Endothelial cell of umbilical vein (primary cell): ENCODE results near the gene PTPN3. TPM values are rescaled to one million over a fixed set of nuclear protein-coding genes. Genes with fewer than 3 reads are reported as not detected.

Experiments
- BruUV-seq: library from RNA; stranded (reverse); fragments of 400-500 nt; replicated peaks from 2 replicates; lab custom pipeline; 2021; lab: Mats Ljungman, UMichigan
- CTCF ChIA-PET: fragments of 300-600, 350-600 bp; sonication (Branson Sonifier 250); formaldehyde crosslinking; loops from one replicate; lab custom pipeline; 2021; ENCODE audit warnings: antibody characterized with exemption, inconsistent platforms; lab: Charles Lee
- POLR2A ChIA-PET: fragments of 300-600, 350-600 bp; sonication (Branson Sonifier 250); formaldehyde crosslinking; loops from one replicate; lab custom pipeline; 2021; ENCODE audit warnings: antibody characterized with exemption, inconsistent platforms; lab: Charles Lee
- DNase-seq: peaks from one replicate; pipeline ENCODE4 v3.0.0-alpha.2; 2011; ENCODE audit warnings: low read depth, low spot score
- FAIRE-seq: peaks from 2 replicates; lab custom pipeline; 2011; peaks lifted over from hg19 to GRCh38; lab: Jason Lieb, UNC
- H2AFZ ChIP-seq: 2 replicates; pipeline ENCODE4 v1.6.0; 2012; ENCODE audit warnings: low read depth, low read length, control low read depth, inconsistent platforms
- H3K27ac ChIP-seq: 2 replicates; pipeline ENCODE4 v1.5.1; 2011; ENCODE audit warnings: low read depth, mild to moderate bottlenecking, control low read depth, low read length, moderate library complexity; ENCODE audit not compliant: insufficient read depth
- H3K27me3 ChIP-seq, 2 experiments: 2 replicates each; pipeline versions ENCODE4 v1.6.0 to v1.6.1; 2011; ENCODE audit warnings: low read length in 2 of 2, mixed read lengths in 1 of 2; ENCODE audit not compliant: control insufficient read depth in 2 of 2, insufficient read depth in 2 of 2
- H3K36me3 ChIP-seq, 2 experiments: 2 replicates in 1 of 2; 3 replicates in 1 of 2; pipeline ENCODE4 v1.5.1; 2011; ENCODE audit warnings: low read length in 2 of 2, mild to moderate bottlenecking in 1 of 2, moderate library complexity in 1 of 2; ENCODE audit not compliant: control insufficient read depth in 2 of 2, insufficient read depth in 2 of 2; ENCODE audit errors: extremely low read depth in 1 of 2
- H3K4me1 ChIP-seq: 3 replicates; pipeline ENCODE4 v1.5.1; 2011; ENCODE audit warnings: mild to moderate bottlenecking, low read length; ENCODE audit not compliant: control insufficient read depth, insufficient read depth; ENCODE audit errors: extremely low read depth
- H3K4me2 ChIP-seq: 2 replicates; pipeline ENCODE4 v1.6.1; 2011; ENCODE audit warnings: low read length, control low read depth, mixed read lengths; ENCODE audit not compliant: insufficient read depth
- H3K4me3 ChIP-seq, 3 experiments: fragments of 200-600 bp in 1 of 3; sonication (generic), shearing (Covaris generic) in 1 of 3; replicated peaks in 1 of 3; 2 replicates each; pipeline ENCODE4 v1.5.1; 2011 to 2016; ENCODE audit warnings: control low read depth in 3 of 3, low read length in 3 of 3, mild to moderate bottlenecking in 2 of 3, inconsistent platforms in 1 of 3, low read depth in 1 of 3, moderate library complexity in 1 of 3; ENCODE audit not compliant: insufficient read depth in 1 of 3
- H3K79me2 ChIP-seq: 2 replicates; pipeline ENCODE4 v1.6.0; 2012; ENCODE audit warnings: low read length, inconsistent platforms; ENCODE audit not compliant: control insufficient read depth, insufficient read depth
- H3K9ac ChIP-seq: replicated peaks from 2 replicates; pipeline ENCODE3; 2011; ENCODE audit warnings: low read length, control low read depth; ENCODE audit not compliant: insufficient read depth; ENCODE audit errors: extremely low read depth
- H3K9me1 ChIP-seq: replicated peaks from 3 replicates; pipeline ENCODE4 v1.6.0; 2011; ENCODE audit warnings: mild to moderate bottlenecking, low read length; ENCODE audit not compliant: control insufficient read depth, insufficient read depth; ENCODE audit errors: extremely low read depth
- H3K9me3 ChIP-seq: replicated peaks from 2 replicates; pipeline ENCODE4 v1.5.1; 2012; ENCODE audit warnings: low read length, inconsistent platforms; ENCODE audit not compliant: control insufficient read depth, insufficient read depth
- H4K20me1 ChIP-seq: replicated peaks from 2 replicates; pipeline ENCODE3; 2011; ENCODE audit warnings: mild to moderate bottlenecking, low read length; ENCODE audit not compliant: control insufficient read depth, insufficient read depth; ENCODE audit errors: extremely low read depth
- EZH2 ChIP-seq: IDR thresholded peaks from 2 replicates; pipeline ENCODE4 v1.6.1; 2012; ENCODE audit warnings: borderline replicate concordance, low read depth, mild to moderate bottlenecking, moderate library complexity, low read length, inconsistent platforms; ENCODE audit not compliant: severe bottlenecking
- FOS ChIP-seq: IDR thresholded peaks from 2 replicates; pipeline ENCODE4 v1.6.1; 2011; ENCODE audit warnings: mild to moderate bottlenecking, low read length, moderate library complexity, borderline replicate concordance; ENCODE audit not compliant: insufficient read depth
- GATA2 ChIP-seq: IDR thresholded peaks from 2 replicates; pipeline ENCODE4 v1.7.0; 2011; ENCODE audit warnings: low read depth, mild to moderate bottlenecking, moderate library complexity, mixed read lengths, low read length; ENCODE audit not compliant: insufficient read length, insufficient read depth
- JUN ChIP-seq: IDR thresholded peaks from 2 replicates; pipeline ENCODE4 v1.6.1; 2011; ENCODE audit warnings: borderline replicate concordance, low read depth; ENCODE audit not compliant: insufficient read length, insufficient read depth
- MYC ChIP-seq: IDR thresholded peaks from one replicate; pipeline ENCODE4 v1.6.1; 2011; ENCODE audit warnings: mild to moderate bottlenecking, low read depth, low read length
- POLR2A ChIP-seq: IDR thresholded peaks from 2 replicates; pipeline ENCODE4 v1.6.1; 2012; ENCODE audit warnings: low read depth, mild to moderate bottlenecking, control low read depth, low read length
- POLR2AphosphoS5 ChIP-seq: IDR thresholded peaks from 2 replicates; pipeline ENCODE4 v1.6.1; 2012; ENCODE audit warnings: low read depth, mild to moderate bottlenecking, control low read depth, low read length, moderate library complexity; ENCODE audit not compliant: insufficient read depth
- dilution Hi-C: fragments of 300-500 bp; cut with MboI; formaldehyde crosslinking; loops from one replicate; pipeline ENCODE4 v1.15.0; 2019; ENCODE audit warnings: low sequenced_read_pairs; ENCODE audit not compliant: extremely low pct_ligation_motif_present
- intact Hi-C: fragments of 100-400 bp; cut with micrococcal nuclease; formaldehyde crosslinking; loops from one replicate; pipeline ENCODE4 v1.10.0; 2022
- polyA plus RNA-seq, 4 experiments: library from polyadenylated mRNA; depleted of rRNA in 3 of 4; stranded (reverse) in 3 of 4; unstranded in 1 of 4; fragments of >200 nt; gene quantifications; 2 replicates each; pipeline versions ENCODE4 v1.2.1 to v1.2.3, GENCODE V29; 2011 to 2012; ENCODE audit warnings: missing spikeins in 1 of 4
- total RNA-seq: library from RNA; stranded (reverse); gene quantifications from 2 replicates; pipeline ENCODE4 v1.2.3, GENCODE V29; 2021
- TF ChIP-seq, protein P1 (sequence below): IDR thresholded peaks from 2 replicates; pipeline ENCODE4 v1.6.1; 2011; ENCODE audit not compliant: insufficient read depth, insufficient read length
- TF ChIP-seq, protein P2 (sequence below), 2 donors: IDR thresholded peaks; 1 replicate in 1 of 2; 2 replicates in 1 of 2; pipeline ENCODE4 v1.5.1; 2011; ENCODE audit warnings: low read length in 2 of 2, mild to moderate bottlenecking in 2 of 2, moderate library complexity in 2 of 2, control low read depth in 1 of 2, inconsistent platforms in 1 of 2, low read depth in 1 of 2; ENCODE audit not compliant: insufficient read depth in 1 of 2; ENCODE audit errors: extremely low read depth in 1 of 2

Gene PTPN3
- total and polyA plus RNA-seq, 2 donors (not counting 3 experiments of a cell fraction or from before 2014, with no cell fraction given): 0.01 TPM; not detected in 1

DNA sequence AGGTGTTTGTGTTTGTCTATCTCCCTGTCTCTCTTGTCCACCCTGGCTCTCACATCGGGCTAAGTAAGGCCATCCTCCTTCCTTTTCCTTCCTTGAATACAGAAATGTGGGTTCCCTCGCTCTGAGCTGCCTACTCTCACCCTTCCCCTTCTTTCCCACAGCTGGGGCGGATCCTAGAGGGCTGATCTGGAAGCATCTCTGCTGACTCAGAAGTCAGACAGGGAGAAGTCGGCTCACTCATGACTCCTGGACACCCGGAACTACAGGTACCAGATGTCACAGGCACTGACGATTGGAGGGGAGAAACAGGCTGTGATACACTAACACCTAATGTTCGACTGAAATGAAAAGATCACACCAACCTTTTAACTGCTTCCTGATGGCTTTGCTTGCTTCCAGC lies 41.3 kb downstream of the PTPN3 start:
- Histone ChIP-seq H3K9me3 (no peaks in the 10 kb centered on the region), H3K4me1 (no peaks in the 10 kb centered on the region), H3K27ac (no peak overlapping the region), H3K9ac (no peak overlapping the region), H3K9me1 (no peaks in the 10 kb centered on the region), H3K27me3 (peaks cover 14 to 43% of the 10 kb centered on the region in 2 experiments), H3K4me3 (no peak overlapping the region), H4K20me1 (peaks cover 2% of the 10 kb centered on the region), H3K79me2 (no peaks in the 10 kb centered on the region), H3K36me3 (no peaks in the 10 kb centered on the region), H2AFZ (no peak overlapping the region), H3K4me2 (no peak overlapping the region)
- FAIRE-seq: no peak
- ChIA-PET CTCF (interaction anchor here (1.4 to 2.7 kb wide), 3 partner anchors 11 to 16 kb away, joined by 3 to 21 read pairs (median 10); no protein-coding TSS in a partner anchor), POLR2A (no interaction called here)
- no peak for DNase-seq
- TF ChIP-seq, protein P1, sequence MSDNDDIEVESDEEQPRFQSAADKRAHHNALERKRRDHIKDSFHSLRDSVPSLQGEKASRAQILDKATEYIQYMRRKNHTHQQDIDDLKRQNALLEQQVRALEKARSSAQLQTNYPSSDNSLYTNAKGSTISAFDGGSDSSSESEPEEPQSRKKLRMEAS: no peak
- no peak for TF ChIP-seq FOS
- TF ChIP-seq EZH2: no peak
- TF ChIP-seq GATA2: no peak
- intact Hi-C loops (no loop called here), dilution Hi-C loops (no loop called here)
- BruUV-seq: no TSS peak

DNA sequence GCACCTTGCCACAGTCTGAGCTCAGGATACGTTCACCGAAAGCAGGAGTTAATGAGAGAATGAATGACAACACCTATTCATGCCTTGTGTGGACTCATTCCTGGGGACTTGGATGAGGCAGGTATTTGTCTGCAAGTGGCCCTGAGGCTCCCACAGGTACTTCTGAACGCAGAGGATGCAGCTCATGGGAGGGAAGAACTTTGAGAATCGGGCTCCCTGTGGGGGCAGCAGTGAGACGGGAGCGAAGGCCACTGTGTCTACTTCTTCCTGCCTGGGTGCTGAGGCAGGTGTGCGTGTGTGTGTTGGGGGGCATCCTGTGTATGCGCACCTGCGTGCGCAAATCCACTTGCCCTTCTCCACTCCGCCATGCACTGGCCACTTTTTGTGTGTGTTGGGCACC lies 42.2 kb downstream of the PTPN3 start:
- CTCF ChIA-PET: interaction anchor here (1.2 kb wide), 1 partner anchor 14 kb away, joined by 8 read pairs; no protein-coding TSS in a partner anchor
- no peaks in the 10 kb centered on the region for H3K79me2 ChIP-seq
- FAIRE-seq: no peak
- intact Hi-C loops (no loop called here), dilution Hi-C loops (no loop called here)
- POLR2A ChIA-PET: no interaction called here
- no peak for DNase-seq
- H3K4me2 ChIP-seq: no peak overlapping the region
- peaks cover 11 to 39% of the 10 kb centered on the region in 2 experiments for H3K27me3 ChIP-seq
- no peak overlapping the region for H3K4me3 ChIP-seq
- H3K9ac ChIP-seq: no peak overlapping the region
- no TSS peak for BruUV-seq
- no peaks in the 10 kb centered on the region for H3K9me1 ChIP-seq
- no peaks in the 10 kb centered on the region for H3K9me3 ChIP-seq
- no peak for TF ChIP-seq JUN
- TF ChIP-seq POLR2A: no peak
- TF ChIP-seq, protein P2, sequence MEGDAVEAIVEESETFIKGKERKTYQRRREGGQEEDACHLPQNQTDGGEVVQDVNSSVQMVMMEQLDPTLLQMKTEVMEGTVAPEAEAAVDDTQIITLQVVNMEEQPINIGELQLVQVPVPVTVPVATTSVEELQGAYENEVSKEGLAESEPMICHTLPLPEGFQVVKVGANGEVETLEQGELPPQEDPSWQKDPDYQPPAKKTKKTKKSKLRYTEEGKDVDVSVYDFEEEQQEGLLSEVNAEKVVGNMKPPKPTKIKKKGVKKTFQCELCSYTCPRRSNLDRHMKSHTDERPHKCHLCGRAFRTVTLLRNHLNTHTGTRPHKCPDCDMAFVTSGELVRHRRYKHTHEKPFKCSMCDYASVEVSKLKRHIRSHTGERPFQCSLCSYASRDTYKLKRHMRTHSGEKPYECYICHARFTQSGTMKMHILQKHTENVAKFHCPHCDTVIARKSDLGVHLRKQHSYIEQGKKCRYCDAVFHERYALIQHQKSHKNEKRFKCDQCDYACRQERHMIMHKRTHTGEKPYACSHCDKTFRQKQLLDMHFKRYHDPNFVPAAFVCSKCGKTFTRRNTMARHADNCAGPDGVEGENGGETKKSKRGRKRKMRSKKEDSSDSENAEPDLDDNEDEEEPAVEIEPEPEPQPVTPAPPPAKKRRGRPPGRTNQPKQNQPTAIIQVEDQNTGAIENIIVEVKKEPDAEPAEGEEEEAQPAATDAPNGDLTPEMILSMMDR (IDR thresholded peaks at IDR 0.05; ENCODE audit: extremely low read depth in 1 of 2, insufficient read depth in 1 of 2, low read depth in 1 of 2, low read length in 2 of 2): no peak
- no peak for TF ChIP-seq MYC
- no peak for TF ChIP-seq POLR2AphosphoS5
- TF ChIP-seq EZH2: no peak
- TF ChIP-seq, protein P1: no peak
- no peak for TF ChIP-seq FOS
- no peak for TF ChIP-seq GATA2
- H3K4me1 ChIP-seq: no peaks in the 10 kb centered on the region
- no peak overlapping the region for H2AFZ ChIP-seq
- H3K36me3 ChIP-seq: no peaks in the 10 kb centered on the region
- no peak overlapping the region for H3K27ac ChIP-seq
- H4K20me1 ChIP-seq: peaks cover 2% of the 10 kb centered on the region
